ENCODE results near the gene NRXN3.

- TF ChIP-seq CTCF (IDR thresholded peaks at IDR 0.05; ENCODE audit: poor library complexity), result no peak
- no peak for TF ChIP-seq EZH2phosphoT487 (IDR thresholded peaks at IDR 0.05; ENCODE audit: low read depth, severe bottlenecking, unreplicated experiment)
Measured at GRCh38 chr14:78440356-78440894, 270.3 kb downstream of the NRXN3 start.
